HL-60/S4 (cell line): ENCODE results near the gene ATP2B3.

Source experiments
- in situ Hi-C: fragments of 300-500 bp; cut with MboI; formaldehyde crosslinking; loops from 2 replicates; pipeline ENCODE4 v1.14.3; 2022; ENCODE audit warnings: low sequenced_read_pairs

Gene ATP2B3

DNA sequence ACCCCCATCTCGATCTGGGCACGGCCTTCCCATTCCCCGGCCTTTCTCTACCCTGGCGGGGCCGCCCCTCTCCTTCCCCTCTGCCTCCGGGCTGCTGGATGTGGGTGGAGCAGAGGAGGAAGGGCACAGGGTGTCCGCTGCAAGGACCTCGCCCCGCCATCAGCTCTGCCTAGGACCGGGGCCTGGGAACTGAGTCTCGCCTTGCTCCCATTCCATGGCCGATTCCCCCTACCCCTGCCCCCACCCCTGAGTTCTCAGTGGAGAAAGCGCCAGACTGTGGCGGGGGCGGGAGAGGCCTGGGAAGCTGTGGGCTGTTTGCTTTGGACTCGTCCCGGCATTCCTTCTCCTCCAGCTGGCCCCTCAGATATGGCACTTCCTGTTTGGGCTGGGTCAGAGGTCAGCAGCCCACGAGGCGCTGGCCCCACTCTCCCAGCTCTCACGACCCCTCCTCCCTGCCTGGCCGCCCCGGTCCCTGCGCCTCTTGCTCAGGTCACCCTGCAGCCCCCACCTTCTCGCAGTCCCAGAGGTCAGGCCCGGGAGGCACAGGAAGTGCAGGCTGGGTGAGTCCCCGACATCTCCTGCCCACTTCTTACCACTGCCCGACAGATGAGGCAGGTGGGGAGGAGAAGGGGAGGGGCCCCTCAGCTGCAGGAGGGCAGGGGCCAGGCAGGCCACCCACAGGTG, 29.1 kb upstream of the ATP2B3 start:
- in situ Hi-C loops: no loop called here

DNA sequence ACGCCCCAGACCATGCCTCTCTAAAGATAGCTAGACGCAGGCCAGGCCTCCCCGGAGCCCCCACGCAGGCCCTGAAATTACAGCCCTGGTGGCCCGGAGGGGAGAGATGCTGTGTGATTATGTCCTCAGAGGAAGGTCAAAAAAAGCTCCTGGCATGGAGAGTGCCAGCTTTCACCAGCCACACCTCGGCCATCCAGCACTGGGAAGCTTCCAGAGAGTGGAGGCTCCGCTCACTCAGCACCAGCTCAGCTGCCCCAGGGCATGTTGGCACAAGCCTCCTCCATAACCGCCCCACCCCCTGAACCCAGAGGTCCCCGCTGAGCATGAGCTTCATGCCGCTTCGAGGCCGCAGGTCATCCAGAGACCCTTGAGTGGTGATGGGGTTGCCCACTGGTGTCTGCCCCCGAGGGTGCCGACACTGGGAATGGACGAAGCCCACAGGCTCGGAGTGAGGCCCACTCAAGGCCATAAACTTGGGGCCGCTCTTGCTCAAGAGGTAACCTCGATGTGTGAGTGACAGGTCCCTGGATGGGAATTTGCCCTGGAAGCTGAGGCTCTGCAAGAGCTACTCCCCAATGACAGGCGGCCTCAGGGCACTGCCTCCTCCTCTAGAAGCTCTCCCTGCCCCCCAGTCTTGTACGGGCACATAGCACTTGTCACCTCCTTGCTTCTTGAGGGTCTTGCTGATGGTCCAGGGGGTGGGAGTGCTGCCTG, 27.1 kb upstream of the ATP2B3 start:
- in situ Hi-C loops: no loop called here

GRCh38 chrX:153491351-153491914, 26.0 kb upstream of the ATP2B3 start:
- in situ Hi-C loops: no loop called here

DNA sequence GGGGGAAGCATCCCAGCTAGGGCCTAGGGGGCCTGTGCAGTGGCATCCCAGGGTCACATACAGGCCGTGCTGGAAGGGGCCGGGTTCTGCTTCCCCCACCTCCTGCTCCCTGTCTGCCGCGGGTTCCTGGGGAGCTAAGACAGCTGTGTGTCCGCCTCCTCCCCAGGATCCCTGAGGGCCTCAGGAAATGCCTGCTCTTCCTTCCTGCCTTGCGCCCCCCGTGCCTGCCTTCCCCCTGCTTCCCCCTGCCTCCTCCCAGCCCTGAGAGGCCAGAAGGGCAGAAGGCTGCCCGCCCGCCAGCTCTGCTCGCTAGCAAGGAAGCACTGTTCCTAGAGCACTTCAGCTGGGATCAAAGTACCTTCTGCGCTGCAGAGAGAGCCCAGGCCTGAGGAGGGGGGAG, 25.5 kb upstream of the ATP2B3 start:
- in situ Hi-C loops: no loop called here

GRCh38 chrX:153492543-153492942, 24.9 kb upstream of the ATP2B3 start:
- in situ Hi-C loops: no loop called here

GRCh38 chrX:153493085-153493484, 24.4 kb upstream of the ATP2B3 start:
- in situ Hi-C loops: no loop called here

- in situ Hi-C loops: no loop called here
These were observed 23.4 kb upstream of the ATP2B3 start for GRCh38 chrX:153494061-153494460.

DNA sequence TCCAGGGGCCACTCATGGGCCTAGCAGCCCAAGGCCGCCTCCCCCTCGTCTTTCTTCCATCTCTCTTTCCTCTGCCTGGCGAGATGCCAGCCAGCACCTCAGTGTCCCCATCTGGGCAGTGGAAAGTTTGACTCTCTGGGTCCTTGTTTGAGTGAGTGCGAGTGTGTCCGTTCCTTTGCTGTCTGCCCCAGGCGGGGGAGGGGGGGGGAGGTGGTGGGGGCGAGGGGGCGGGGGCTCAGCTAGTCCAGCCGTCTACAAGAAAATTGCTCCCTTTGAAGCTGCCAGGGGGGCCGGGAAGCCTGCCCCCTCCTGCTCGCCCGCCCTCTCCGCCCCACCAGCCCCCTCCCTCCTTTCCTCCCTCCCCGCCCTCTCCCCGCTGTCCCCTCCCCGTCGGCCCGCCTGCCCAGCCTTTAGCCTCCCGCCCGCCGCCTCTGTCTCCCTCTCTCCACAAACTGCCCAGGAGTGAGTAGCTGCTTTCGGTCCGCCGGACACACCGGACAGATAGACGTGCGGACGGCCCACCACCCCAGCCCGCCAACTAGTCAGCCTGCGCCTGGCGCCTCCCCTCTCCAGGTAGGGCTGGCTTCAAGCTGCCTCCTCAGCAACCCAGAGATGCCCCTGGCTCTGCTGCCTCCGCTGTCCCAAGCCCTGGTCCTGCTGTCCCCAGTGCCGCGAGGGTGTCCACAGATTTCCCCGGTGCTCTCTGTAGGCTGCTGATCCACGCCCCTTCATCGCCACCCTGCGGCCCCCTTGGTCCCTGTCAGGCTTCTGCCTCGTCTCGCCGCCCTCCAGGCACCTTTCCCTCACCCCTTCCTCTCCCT, 22.7 kb upstream of the ATP2B3 start, which contains the start of gene BGN:
TSS of gene BGN (plus strand) at position 440 of the 821 bp plus-strand sequence. CDS start 9,652 bp downstream, outside the sequence.
- in situ Hi-C loops: no loop called here

- in situ Hi-C loops: no loop called here
These were observed 22.1 kb upstream of the ATP2B3 start for GRCh38 chrX:153495362-153495751.

- in situ Hi-C loops: no loop called here
These were observed 21.4 kb upstream of the ATP2B3 start for GRCh38 chrX:153495903-153496589.

DNA sequence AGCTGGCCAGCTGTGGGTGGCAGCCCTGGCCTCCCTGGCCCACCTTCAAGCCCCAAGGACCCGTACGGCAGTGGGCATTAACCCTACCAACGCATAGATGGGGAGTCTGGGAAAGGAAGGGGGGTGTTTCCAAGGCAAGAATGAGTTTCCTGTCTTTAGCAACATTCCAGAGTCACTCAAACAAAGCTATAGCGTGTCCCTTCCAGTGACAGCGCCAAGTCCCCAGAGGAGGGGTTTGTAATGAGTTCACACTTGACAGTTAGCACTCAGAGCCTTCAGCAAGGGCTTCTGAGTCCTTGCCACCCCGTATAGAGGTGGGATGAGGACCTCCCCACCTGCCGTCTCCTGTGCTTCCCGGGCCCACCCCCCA, 20.9 kb upstream of the ATP2B3 start:
- in situ Hi-C loops: no loop called here

GRCh38 chrX:153498453-153498852, 19.0 kb upstream of the ATP2B3 start:
- in situ Hi-C loops: no loop called here

DNA sequence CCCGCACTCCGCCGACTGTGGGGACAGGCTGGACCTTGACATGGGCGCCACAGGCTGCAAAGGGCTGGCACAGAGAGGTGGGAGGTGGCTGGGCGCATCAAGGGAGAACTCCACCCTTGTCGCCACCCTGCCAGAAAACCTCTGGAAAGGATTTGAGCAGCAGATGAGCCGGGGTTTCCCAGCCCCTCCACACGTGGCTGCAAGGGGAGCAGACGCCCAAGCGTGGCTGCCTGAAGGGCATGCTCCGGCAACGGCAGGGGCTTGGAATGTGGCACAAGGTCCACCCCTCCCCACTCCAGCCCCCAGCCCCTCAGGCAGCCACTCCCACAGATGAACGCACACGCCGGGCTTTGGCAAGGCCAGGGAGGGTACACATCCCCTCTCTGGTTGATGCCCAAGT, 18.1 kb upstream of the ATP2B3 start:
- in situ Hi-C loops: no loop called here

DNA sequence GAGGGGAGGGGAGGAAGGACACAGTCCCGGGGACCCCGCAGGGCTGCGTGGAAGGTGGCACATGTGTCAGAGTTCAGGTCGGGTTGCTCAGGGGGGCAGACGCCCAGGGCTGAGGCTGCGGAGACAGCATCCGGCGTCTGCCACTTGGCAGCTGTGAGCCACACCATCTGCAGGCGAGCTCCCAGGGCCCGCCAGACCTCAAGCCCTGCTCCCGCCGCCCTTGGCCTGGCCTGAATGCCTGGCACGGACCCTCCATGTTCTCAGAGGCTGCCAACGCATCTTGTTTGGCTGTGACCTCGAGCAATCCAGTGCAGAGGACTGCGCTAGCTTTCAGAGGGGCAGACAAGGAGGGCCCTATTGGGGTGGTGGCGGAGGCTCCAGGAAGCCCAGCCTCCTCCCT, 17.6 kb upstream of the ATP2B3 start:
- in situ Hi-C loops: loop anchor here (25.0 kb wide), 1 partner anchor 563 kb away; no protein-coding TSS in a partner anchor

GRCh38 chrX:153500676-153501280, 16.7 kb upstream of the ATP2B3 start:
- in situ Hi-C loops: loop anchor here (25.0 kb wide), 1 partner anchor 563 kb away; no protein-coding TSS in a partner anchor

DNA sequence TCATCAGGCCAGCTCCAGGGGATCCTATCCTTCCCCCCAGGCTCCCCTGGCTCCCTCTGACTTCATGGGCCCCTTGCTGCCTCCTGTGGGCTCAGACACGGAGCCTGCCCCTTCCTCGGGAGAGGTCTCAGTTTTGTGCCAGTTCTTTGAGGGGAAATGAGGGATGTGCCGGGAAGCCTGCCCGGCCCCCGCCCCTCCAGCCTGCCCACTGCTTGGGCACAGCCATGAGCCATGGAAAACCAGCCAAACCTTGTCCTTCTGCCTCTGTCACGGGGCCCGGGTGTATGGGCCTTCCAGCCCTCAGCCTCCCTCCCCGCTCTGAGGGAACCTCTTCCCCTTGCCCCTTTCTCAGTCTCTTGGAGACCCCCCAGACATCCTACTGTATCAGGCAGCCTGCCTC, 15.9 kb upstream of the ATP2B3 start:
- in situ Hi-C loops: loop anchor here (25.0 kb wide), 1 partner anchor 564 kb away; no protein-coding TSS in a partner anchor

- in situ Hi-C loops: loop anchor here (25.0 kb wide), 1 partner anchor 565 kb away; no protein-coding TSS in a partner anchor
These were observed 15.3 kb upstream of the ATP2B3 start for GRCh38 chrX:153502131-153502530.

DNA sequence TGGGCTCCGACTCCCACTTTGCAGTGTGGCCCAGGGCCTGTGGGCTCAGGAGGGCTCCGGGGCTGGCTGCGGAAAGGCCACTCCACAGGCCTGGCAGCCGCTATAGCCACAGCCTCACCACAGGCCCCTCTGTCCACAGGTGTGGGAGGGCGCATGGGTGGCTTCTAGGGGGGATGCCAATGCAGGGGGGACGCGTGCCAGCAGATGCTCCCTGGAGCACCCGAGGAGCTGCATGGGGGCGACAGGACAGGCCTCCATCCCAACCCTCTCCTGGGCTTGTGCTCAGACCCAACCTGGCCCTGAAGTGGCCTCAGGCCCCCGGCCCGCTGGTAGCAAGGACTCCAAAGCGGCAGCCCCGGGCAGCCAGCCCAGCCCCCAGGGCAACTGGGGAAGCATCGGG, 14.6 kb upstream of the ATP2B3 start:
- in situ Hi-C loops: loop anchor here (25.0 kb wide), 1 partner anchor 565 kb away; no protein-coding TSS in a partner anchor

GRCh38 chrX:153504445-153505016, 12.9 kb upstream of the ATP2B3 start:
- in situ Hi-C loops: loop anchor here (25.0 kb wide), 1 partner anchor 567 kb away; no protein-coding TSS in a partner anchor
